AG09319 (cell line): ENCODE data around the gene TAS2R60.

Source experiments
- DNase-seq: peaks from one replicate; pipeline ENCODE4 v3.0.0-alpha.2; 2010; ENCODE audit warnings: low read depth; ENCODE audit errors: extremely low read depth
- CTCF ChIP-seq: IDR thresholded peaks from 2 replicates; pipeline ENCODE4 v1.5.1; 2011; ENCODE audit warnings: low read depth, mild to moderate bottlenecking, inconsistent platforms, low read length, moderate library complexity

Gene TAS2R60

GRCh38 chr7:143448429-143448828, 5.2 kb downstream of the TAS2R60 start:
- no peak for DNase-seq
- TF ChIP-seq CTCF = no peak

GRCh38 chr7:143449793-143450192, 6.5 kb downstream of the TAS2R60 start:
- no peak for DNase-seq
- no peak for TF ChIP-seq CTCF

- no peak for DNase-seq
- no peak for TF ChIP-seq CTCF
Measured at GRCh38 chr7:143451122-143451521, 7.9 kb downstream of the TAS2R60 start.

- no peak for DNase-seq
- no peak for TF ChIP-seq CTCF
Measured at GRCh38 chr7:143451746-143452145, 8.5 kb downstream of the TAS2R60 start.

- no peak for TF ChIP-seq CTCF
- no peak for DNase-seq
Measured at GRCh38 chr7:143452495-143452894, 9.2 kb downstream of the TAS2R60 start.

GRCh38 chr7:143454091-143454680, 10.9 kb downstream of the TAS2R60 start:
- DNase-seq = no peak
- TF ChIP-seq CTCF = no peak

GRCh38 chr7:143455491-143455890, 12.2 kb downstream of the TAS2R60 start:
- DNase-seq = no peak
- no peak for TF ChIP-seq CTCF
